Heart left ventricle (tissue), 13 donors: ENCODE measurements around the gene CTDSPL2.

Experiments
- POLR2A ChIP-seq, 2 donors: fragments of 450-650 bp; IDR thresholded peaks; one replicate each; pipeline ENCODE4 v1.6.1; 2017; ENCODE audit warnings: antibody characterized with exemption in 2 of 2, mild to moderate bottlenecking in 2 of 2, moderate library complexity in 2 of 2
- TF ChIP-seq, protein P1 (sequence below), 12 donors: fragments of 200-600 bp; sonication (generic) in 4 of 12; IDR thresholded peaks; one replicate each; pipeline versions ENCODE4 v1.5.0 to v1.8.0; 2018 to 2022; ENCODE audit warnings: antibody characterized with exemption in 12 of 12, mild to moderate bottlenecking in 5 of 12
- donor health status: ischemic (EF 13 %, LVEDD 7.1; RV severe dilation, severe dysfunction).
- donor health status: DM: no; HTN: yes; CAD: no.
- donor health status: DM: no; HTN: no; CAD: no.
- donor health status: ischemic (EF 25% LVEDD 6.9; RV normal size, moderate dysfunction).
- donor health status: ischemic (EF 25% LVEDD 5.7; RV mildly dilated, moderate dysfunction).
- donor health status: ischemic (EF 35%, LVEDD 5.7; RV mildly dilated, moderate dysfunction).
- donor health status: nonischemic (EF 11% LVEDD 7.7; RV severe dilation, severe dysfunction).
- donor health status: DM: yes; HTN: yes; CAD: no.
- donor health status: PGD.
- donor health status: ischemic (EF 29% LVEDD 5.4; RV normal size, mild dysfunction).
- donor health status: nonischemic (EF 23%, LVEDD 6.1; RV moderate dilation, normal function).

DNA sequence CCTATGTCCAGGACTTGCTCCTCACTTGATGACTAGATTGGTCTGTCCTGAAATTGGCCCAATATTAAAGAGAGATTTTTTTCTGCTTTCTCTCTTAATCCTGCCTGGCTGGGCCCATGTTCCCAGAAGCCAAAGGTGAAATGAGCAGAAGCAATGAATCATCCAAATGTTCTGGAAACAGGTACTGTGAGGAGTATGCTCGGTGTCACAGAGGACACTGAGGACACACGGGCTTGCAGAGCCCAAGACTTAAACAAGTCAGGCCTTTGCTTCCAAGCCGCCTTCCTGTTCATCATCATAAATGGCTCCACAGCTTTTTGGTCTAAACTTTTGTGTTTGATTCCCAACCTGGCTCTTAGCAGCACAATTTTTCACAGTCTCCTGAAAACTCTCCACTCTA is 140.9 kb downstream of the CTDSPL2 start:
- TF ChIP-seq POLR2A (IDR thresholded peaks at IDR 0.05), result no peak
- TF ChIP-seq, protein P1, sequence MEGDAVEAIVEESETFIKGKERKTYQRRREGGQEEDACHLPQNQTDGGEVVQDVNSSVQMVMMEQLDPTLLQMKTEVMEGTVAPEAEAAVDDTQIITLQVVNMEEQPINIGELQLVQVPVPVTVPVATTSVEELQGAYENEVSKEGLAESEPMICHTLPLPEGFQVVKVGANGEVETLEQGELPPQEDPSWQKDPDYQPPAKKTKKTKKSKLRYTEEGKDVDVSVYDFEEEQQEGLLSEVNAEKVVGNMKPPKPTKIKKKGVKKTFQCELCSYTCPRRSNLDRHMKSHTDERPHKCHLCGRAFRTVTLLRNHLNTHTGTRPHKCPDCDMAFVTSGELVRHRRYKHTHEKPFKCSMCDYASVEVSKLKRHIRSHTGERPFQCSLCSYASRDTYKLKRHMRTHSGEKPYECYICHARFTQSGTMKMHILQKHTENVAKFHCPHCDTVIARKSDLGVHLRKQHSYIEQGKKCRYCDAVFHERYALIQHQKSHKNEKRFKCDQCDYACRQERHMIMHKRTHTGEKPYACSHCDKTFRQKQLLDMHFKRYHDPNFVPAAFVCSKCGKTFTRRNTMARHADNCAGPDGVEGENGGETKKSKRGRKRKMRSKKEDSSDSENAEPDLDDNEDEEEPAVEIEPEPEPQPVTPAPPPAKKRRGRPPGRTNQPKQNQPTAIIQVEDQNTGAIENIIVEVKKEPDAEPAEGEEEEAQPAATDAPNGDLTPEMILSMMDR (IDR thresholded peaks at IDR 0.05), result no peak
